Measurements from ENCODE around the gene ARNT2. TPM values are rescaled to one million over a fixed set of nuclear protein-coding genes. Genes with fewer than 3 reads are reported as not detected.

ARNT2 gene
- total RNA-seq, 1 donor from 2014 or later = 0.26 TPM

DNA sequence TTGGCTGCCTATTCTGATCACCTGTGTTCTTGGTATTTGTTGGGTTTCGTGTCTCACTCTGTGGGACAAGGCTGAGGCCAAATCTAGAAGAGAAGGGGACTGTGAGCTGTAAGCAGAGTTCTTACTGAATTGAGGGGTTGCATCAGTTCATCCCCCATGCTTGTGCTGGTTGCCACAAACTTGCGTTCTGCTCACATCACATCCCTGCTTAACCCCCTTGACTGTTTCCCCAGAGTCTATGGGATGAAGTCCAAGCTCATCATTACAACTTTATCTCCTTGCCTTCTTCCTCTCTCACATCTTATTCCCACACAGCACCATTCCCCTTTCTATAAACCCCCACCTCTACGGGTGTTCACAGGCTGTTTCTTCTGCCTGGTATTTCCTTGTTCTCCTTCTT, 147.2 kb downstream of the ARNT2 start:
- TF ChIP-seq, protein P1, sequence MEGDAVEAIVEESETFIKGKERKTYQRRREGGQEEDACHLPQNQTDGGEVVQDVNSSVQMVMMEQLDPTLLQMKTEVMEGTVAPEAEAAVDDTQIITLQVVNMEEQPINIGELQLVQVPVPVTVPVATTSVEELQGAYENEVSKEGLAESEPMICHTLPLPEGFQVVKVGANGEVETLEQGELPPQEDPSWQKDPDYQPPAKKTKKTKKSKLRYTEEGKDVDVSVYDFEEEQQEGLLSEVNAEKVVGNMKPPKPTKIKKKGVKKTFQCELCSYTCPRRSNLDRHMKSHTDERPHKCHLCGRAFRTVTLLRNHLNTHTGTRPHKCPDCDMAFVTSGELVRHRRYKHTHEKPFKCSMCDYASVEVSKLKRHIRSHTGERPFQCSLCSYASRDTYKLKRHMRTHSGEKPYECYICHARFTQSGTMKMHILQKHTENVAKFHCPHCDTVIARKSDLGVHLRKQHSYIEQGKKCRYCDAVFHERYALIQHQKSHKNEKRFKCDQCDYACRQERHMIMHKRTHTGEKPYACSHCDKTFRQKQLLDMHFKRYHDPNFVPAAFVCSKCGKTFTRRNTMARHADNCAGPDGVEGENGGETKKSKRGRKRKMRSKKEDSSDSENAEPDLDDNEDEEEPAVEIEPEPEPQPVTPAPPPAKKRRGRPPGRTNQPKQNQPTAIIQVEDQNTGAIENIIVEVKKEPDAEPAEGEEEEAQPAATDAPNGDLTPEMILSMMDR (IDR thresholded peaks at IDR 0.05; ENCODE audit: insufficient read depth, low read length, severe bottlenecking) = no peak
- FAIRE-seq (no peak), DNase-seq (ENCODE audit: low read depth) (no peak)
- H3K36me3 ChIP-seq (ENCODE audit: control insufficient read depth, insufficient read depth, low read length) = no peaks in the 10 kb centered on the region
- no peak overlapping the region for H3K4me3 ChIP-seq (ENCODE audit: low read depth, low read length)
- no peaks in the 10 kb centered on the region for H3K27me3 ChIP-seq (ENCODE audit: control insufficient read depth, insufficient read depth, low read length)

DNA sequence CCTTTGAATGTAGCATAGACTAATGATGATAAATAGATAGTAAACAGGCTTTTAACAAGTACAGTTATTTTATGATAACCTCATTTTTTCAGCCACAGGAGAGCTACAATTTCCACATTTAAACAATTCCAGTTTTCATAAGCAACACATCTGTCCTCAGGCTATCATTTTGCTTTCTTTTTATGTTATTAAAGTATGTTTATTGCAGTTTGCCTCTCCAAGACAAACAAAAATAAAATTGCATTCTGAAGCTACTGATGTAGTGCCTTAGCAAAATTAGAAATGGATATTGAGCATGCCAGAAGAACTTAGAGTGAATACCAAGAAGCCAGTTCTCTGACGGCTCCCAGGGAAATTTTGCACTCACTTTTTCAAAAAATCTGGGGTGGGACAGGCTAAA, 150.4 kb downstream of the ARNT2 start:
- FAIRE-seq (no peak), DNase-seq (ENCODE audit: low read depth) (no peak)
- no peaks in the 10 kb centered on the region for H3K36me3 ChIP-seq (ENCODE audit: control insufficient read depth, insufficient read depth, low read length)
- H3K27me3 ChIP-seq (ENCODE audit: control insufficient read depth, insufficient read depth, low read length) = no peaks in the 10 kb centered on the region
- H3K4me3 ChIP-seq (ENCODE audit: low read depth, low read length) = no peak overlapping the region
- TF ChIP-seq, protein P1 (IDR thresholded peaks at IDR 0.05; ENCODE audit: insufficient read depth, low read length, severe bottlenecking) = no peak

DNA sequence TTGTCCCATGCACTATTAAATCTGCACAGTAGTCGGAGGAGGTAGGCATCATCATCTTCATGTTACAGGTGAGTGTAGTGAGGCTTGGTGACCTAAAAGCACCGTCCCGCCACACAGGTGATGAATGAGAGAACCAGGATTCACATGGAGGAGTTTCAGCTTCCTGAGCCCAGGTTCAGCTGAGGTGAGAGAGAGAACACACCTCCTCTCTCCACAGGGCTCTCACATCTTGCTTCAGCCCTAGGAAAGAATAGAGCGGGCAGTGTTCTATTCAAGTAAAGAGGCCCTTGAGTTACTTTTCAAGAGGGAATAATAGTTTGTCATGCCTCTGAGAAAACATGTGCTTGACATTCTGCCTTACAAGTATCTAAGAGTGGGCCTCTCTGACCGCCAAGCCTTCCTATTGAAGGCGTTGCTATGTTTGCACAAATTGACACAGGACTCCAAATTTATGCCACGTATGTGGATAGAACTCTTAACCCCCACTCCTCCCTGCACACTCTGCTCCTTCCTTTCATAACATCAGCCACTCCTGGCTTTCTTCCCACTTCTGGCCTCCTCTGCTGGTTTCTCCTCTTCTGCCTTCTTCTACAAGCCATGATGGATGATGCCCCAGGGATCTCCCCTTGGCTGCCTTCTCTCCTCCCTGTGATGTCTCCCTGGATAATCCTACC, 152.6 kb downstream of the ARNT2 start:
- no peak overlapping the region for H3K4me3 ChIP-seq (ENCODE audit: low read depth, low read length)
- no peaks in the 10 kb centered on the region for H3K36me3 ChIP-seq (ENCODE audit: control insufficient read depth, insufficient read depth, low read length)
- no peak for DNase-seq (ENCODE audit: low read depth)
- TF ChIP-seq, protein P1 (IDR thresholded peaks at IDR 0.05; ENCODE audit: insufficient read depth, low read length, severe bottlenecking) = no peak
- peak; percentile 82 for FAIRE-seq
- no peaks in the 10 kb centered on the region for H3K27me3 ChIP-seq (ENCODE audit: control insufficient read depth, insufficient read depth, low read length)

DNA sequence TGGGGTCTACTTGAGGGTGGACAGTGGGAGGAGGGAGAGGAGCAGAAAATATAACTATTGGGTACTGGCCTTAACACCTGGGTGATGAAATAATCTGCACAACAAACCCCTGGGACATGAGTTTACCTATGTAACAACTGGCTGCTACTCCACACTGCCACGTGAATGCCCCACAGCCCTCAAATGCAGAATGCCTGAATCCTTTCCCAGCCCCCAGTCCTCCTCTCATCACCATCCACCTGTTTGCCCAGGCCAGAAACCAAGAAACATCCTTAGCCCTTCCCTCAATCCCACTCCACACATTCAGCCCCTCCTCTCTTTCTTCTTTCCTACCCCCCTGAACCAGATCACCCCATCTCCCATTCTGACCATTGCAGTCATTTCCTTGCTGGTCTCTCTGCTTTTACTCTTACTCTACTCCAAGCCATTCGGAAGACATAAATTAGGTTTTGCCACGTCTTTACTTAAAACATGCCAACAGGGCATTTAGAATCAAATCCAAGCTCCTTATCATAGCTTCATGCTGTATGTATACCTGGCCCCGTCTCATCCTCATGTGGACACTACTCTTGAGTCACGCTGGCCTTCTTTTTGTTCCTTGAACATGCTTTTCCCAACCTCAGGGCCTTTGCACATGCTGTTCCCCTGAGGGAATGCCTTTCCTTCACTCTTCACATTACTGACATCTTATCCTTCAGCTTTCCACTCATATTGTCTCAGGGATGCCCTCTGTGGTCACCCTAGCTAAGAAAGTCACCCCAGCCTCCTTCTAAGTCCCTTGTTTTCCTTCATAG, 153.5 kb downstream of the ARNT2 start:
- TF ChIP-seq, protein P1 (IDR thresholded peaks at IDR 0.05; ENCODE audit: insufficient read depth, low read length, severe bottlenecking) = no peak
- FAIRE-seq = no peak
- no peak for DNase-seq (ENCODE audit: low read depth)
- H3K4me3 ChIP-seq (ENCODE audit: low read depth, low read length) = no peak overlapping the region
- H3K36me3 ChIP-seq (ENCODE audit: control insufficient read depth, insufficient read depth, low read length) = no peaks in the 10 kb centered on the region
- H3K27me3 ChIP-seq (ENCODE audit: control insufficient read depth, insufficient read depth, low read length) = no peaks in the 10 kb centered on the region

DNA sequence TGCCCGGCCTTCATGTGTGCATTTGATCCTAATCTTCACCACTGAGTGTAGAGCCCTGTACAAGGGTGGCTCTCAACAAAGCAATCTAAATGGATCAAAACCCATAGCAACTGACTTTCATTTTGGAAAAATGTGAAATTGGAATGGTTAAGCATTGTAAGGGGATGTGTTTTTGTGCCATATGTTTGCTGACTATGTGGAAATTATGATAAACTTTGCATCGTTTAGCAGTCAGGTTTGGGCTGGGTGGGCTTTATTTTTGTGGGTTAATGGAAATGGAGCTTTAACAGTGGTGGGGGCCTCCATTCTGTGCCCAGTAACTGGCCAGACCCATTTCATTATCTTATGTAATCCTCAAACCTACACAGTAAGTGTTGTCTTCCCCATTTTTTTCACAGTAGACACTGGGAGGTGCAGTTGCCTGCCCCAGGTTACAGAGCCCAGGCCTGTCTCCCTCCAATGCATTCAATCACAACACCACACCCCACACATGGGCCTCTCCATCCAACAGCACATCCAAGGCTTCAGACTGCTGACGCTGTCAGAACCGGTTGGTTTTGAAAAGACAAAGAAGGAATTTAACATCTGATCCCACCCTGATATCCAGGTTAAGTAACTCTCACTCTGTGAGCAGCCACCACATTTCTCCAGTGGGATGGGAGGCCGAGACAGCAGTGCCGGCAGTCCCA, 154.6 kb downstream of the ARNT2 start:
- TF ChIP-seq, protein P1 (IDR thresholded peaks at IDR 0.05; ENCODE audit: insufficient read depth, low read length, severe bottlenecking) = no peak
- FAIRE-seq (no peak), DNase-seq (ENCODE audit: low read depth) (no peak)
- H3K36me3 ChIP-seq (ENCODE audit: control insufficient read depth, insufficient read depth, low read length) = no peaks in the 10 kb centered on the region
- H3K4me3 ChIP-seq (ENCODE audit: low read depth, low read length) = no peak overlapping the region
- no peaks in the 10 kb centered on the region for H3K27me3 ChIP-seq (ENCODE audit: control insufficient read depth, insufficient read depth, low read length)
